ENCODE data around the gene TRIM67. TPM values are rescaled to one million over a fixed set of nuclear protein-coding genes. Genes with fewer than 3 reads are reported as not detected.

Gene TRIM67
- total RNA-seq, 1 experiment from 2014 or later = 0.08 TPM

DNA sequence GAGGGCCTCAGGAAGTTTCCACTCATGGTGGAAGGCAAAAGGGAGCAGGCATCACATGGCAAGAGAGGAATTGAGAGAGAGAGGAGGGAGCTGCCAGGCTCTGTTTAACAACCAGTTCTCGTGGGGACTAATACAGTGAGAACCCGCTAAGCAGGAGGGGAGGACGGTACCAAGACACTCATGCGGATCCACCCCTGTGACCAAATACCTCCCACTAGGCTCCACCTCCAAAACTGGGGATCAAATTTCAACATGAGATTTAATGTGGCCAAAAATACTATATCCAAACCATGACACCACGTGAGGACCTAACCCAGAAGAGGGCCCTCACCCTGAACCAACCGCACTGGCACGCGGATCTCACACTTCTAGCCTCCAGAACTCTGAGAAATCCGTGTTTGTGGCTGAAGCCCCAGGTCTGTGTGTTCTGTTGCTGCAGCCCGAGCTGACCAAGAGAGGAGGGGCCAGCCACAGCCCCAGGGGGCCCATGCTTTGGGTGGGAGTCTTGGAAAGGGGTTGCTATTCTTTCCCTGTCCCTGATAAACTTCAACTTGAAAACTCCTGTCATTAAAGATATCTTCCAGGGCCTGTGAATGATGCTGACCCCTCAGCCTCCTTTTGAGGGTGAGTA, 32.0 kb downstream of the TRIM67 start:
- ChIA-PET POLR2A (no interaction called here), CTCF (no interaction called here)
- no peak overlapping the region for H3K27ac ChIP-seq (ENCODE audit: low read length)
- H3K9me3 ChIP-seq (ENCODE audit: control insufficient read depth, insufficient read depth, low read depth, low read length) = no peaks in the 10 kb centered on the region
- TF ChIP-seq POLR2AphosphoS5 (IDR thresholded peaks at IDR 0.05; ENCODE audit: low read depth, low read length) (no peak), TCF7L2 (IDR thresholded peaks at IDR 0.05; ENCODE audit: low read depth, low read length) (no peak), SIN3A (IDR thresholded peaks at IDR 0.05; ENCODE audit: borderline replicate concordance, insufficient read depth, low read depth, low read length) (no peak)
- TF ChIP-seq, protein P1, sequence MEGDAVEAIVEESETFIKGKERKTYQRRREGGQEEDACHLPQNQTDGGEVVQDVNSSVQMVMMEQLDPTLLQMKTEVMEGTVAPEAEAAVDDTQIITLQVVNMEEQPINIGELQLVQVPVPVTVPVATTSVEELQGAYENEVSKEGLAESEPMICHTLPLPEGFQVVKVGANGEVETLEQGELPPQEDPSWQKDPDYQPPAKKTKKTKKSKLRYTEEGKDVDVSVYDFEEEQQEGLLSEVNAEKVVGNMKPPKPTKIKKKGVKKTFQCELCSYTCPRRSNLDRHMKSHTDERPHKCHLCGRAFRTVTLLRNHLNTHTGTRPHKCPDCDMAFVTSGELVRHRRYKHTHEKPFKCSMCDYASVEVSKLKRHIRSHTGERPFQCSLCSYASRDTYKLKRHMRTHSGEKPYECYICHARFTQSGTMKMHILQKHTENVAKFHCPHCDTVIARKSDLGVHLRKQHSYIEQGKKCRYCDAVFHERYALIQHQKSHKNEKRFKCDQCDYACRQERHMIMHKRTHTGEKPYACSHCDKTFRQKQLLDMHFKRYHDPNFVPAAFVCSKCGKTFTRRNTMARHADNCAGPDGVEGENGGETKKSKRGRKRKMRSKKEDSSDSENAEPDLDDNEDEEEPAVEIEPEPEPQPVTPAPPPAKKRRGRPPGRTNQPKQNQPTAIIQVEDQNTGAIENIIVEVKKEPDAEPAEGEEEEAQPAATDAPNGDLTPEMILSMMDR (IDR thresholded peaks at IDR 0.05) = no peak
- TF ChIP-seq, protein P2, sequence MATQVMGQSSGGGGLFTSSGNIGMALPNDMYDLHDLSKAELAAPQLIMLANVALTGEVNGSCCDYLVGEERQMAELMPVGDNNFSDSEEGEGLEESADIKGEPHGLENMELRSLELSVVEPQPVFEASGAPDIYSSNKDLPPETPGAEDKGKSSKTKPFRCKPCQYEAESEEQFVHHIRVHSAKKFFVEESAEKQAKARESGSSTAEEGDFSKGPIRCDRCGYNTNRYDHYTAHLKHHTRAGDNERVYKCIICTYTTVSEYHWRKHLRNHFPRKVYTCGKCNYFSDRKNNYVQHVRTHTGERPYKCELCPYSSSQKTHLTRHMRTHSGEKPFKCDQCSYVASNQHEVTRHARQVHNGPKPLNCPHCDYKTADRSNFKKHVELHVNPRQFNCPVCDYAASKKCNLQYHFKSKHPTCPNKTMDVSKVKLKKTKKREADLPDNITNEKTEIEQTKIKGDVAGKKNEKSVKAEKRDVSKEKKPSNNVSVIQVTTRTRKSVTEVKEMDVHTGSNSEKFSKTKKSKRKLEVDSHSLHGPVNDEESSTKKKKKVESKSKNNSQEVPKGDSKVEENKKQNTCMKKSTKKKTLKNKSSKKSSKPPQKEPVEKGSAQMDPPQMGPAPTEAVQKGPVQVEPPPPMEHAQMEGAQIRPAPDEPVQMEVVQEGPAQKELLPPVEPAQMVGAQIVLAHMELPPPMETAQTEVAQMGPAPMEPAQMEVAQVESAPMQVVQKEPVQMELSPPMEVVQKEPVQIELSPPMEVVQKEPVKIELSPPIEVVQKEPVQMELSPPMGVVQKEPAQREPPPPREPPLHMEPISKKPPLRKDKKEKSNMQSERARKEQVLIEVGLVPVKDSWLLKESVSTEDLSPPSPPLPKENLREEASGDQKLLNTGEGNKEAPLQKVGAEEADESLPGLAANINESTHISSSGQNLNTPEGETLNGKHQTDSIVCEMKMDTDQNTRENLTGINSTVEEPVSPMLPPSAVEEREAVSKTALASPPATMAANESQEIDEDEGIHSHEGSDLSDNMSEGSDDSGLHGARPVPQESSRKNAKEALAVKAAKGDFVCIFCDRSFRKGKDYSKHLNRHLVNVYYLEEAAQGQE (IDR thresholded peaks at IDR 0.05; ENCODE audit: insufficient read depth in 1 of 2, low read depth in 2 of 2, low read length in 1 of 2) = no peak
- in situ Hi-C loops (cut with HindIII; ENCODE audit: low pct_unique_long_range_greater_than_20kb, low sequenced_read_pairs) = no loop called here
- intact Hi-C loops (cut with micrococcal nuclease; ENCODE audit: unreplicated experiment) = no loop called here
- H3K27me3 ChIP-seq (ENCODE audit: control insufficient read depth, insufficient read depth, low read length) = peaks cover under 1% of the 10 kb centered on the region; the same call in 1 of the 2 replicates
- no peak for ATAC-seq
- H3K4me1 ChIP-seq (ENCODE audit: control insufficient read depth, insufficient read depth, low read length) = no peaks in the 10 kb centered on the region
- BruUV-seq (replicated peaks) = no TSS peak
- H3K36me3 ChIP-seq (ENCODE audit: control insufficient read depth, insufficient read depth, low read length) = no peaks in the 10 kb centered on the region
- no peak for DNase-seq (ENCODE audit: low read depth, low spot score)
- H3K4me3 ChIP-seq (ENCODE audit: low read depth in 2 of 2, low read length in 2 of 2) = no peak overlapping the region

DNA sequence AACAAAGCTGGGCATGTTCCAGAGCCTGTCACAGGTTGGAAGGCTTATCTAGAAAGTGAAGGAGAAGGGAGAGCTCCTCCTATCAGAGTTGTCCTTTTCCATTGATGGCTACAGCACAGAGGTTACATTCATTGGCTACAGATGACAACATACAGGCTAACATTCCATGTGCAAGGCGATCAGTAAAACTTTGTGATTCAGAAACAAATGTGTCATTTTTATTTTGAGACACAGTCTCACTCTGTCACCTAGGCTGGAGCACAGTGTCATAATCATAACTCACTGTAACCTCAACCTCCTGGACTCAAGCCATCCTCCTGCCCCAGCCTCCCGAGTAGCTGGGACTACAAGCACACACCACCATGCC, 32.6 kb downstream of the TRIM67 start:
- DNase-seq (ENCODE audit: low read depth, low spot score) (no peak), ATAC-seq (no peak)
- POLR2A ChIA-PET = interaction anchor here (0.6 kb wide), 1 partner anchor 151 kb away, joined by 3 read pairs; no protein-coding TSS in a partner anchor
- CTCF ChIA-PET = no interaction called here
- Histone ChIP-seq H3K36me3 (ENCODE audit: control insufficient read depth, insufficient read depth, low read length) (no peaks in the 10 kb centered on the region), H3K9me3 (ENCODE audit: control insufficient read depth, insufficient read depth, low read depth, low read length) (no peaks in the 10 kb centered on the region), H3K4me1 (ENCODE audit: control insufficient read depth, insufficient read depth, low read length) (no peaks in the 10 kb centered on the region), H3K27me3 (ENCODE audit: control insufficient read depth, insufficient read depth, low read length) (no peaks in the 10 kb centered on the region; the same call in 1 of the 2 replicates), H3K27ac (ENCODE audit: low read length) (no peak overlapping the region), H3K4me3 (ENCODE audit: low read depth in 2 of 2, low read length in 2 of 2) (no peak overlapping the region)
- intact Hi-C loops (cut with micrococcal nuclease; ENCODE audit: unreplicated experiment) = no loop called here
- TF ChIP-seq TCF7L2 (IDR thresholded peaks at IDR 0.05; ENCODE audit: low read depth, low read length) (no peak), SIN3A (IDR thresholded peaks at IDR 0.05; ENCODE audit: borderline replicate concordance, insufficient read depth, low read depth, low read length) (no peak), POLR2AphosphoS5 (IDR thresholded peaks at IDR 0.05; ENCODE audit: low read depth, low read length) (no peak)
- TF ChIP-seq, protein P1 (IDR thresholded peaks at IDR 0.05) = no peak
- TF ChIP-seq, protein P2 (IDR thresholded peaks at IDR 0.05; ENCODE audit: insufficient read depth in 1 of 2, low read depth in 2 of 2, low read length in 1 of 2) = no peak
- BruUV-seq (replicated peaks) = no TSS peak
- in situ Hi-C loops (cut with HindIII; ENCODE audit: low pct_unique_long_range_greater_than_20kb, low sequenced_read_pairs) = no loop called here

Measured in Panc1 (cell line).